Thyroid gland (tissue), 4 donors: ENCODE measurements around the gene RBCK1. TPM values are rescaled to one million over a fixed set of nuclear protein-coding genes. Genes with fewer than 3 reads are reported as not detected.

Experiments
- DNase-seq, 2 donors: peaks; one replicate each; pipeline ENCODE4 v3.0.0-alpha.2; 2019
- H3K27ac ChIP-seq, 3 donors: fragments of 200-600 bp; sonication (generic); 1 replicate in 2 of 3; 2 replicates in 1 of 3; pipeline ENCODE4 v1.5.1; 2016 to 2019; ENCODE audit warnings: mild to moderate bottlenecking in 1 of 3, moderate library complexity in 1 of 3
- H3K27me3 ChIP-seq: fragments of 200-600 bp; sonication (generic); one replicate; pipeline ENCODE4 v1.5.1; 2019
- H3K36me3 ChIP-seq, 2 donors: fragments of 200-600 bp; sonication (generic); one replicate each; pipeline ENCODE4 v1.5.1; 2016 to 2019
- H3K4me1 ChIP-seq, 2 donors: fragments of 200-600 bp; sonication (generic); one replicate each; pipeline ENCODE4 v1.5.1; 2017 to 2019
- H3K4me3 ChIP-seq, 3 donors: fragments of 200-600 bp; sonication (generic); replicated peaks in 1 of 3; 1 replicate in 2 of 3; 2 replicates in 1 of 3; pipeline ENCODE4 v1.5.1; 2016; ENCODE audit warnings: mild to moderate bottlenecking in 1 of 3
- H3K9me3 ChIP-seq: fragments of 200-600 bp; sonication (generic); one replicate; pipeline ENCODE4 v1.5.1; 2017
- CTCF ChIP-seq, 6 experiments: fragments of 200-600 bp in 3 of 6; fragments of 450-650 bp in 3 of 6; sonication (generic) in 3 of 6; IDR thresholded peaks; one replicate each; pipeline ENCODE4 v1.5.1; 2016 to 2019; ENCODE audit warnings: antibody characterized with exemption in 6 of 6, mild to moderate bottlenecking in 2 of 6, inconsistent platforms in 1 of 6, moderate library complexity in 1 of 6
- POLR2A ChIP-seq, 2 donors: fragments of 450-650 bp; IDR thresholded peaks; one replicate each; pipeline ENCODE4 v1.6.1; 2017; ENCODE audit warnings: antibody characterized with exemption in 2 of 2, mild to moderate bottlenecking in 2 of 2, moderate library complexity in 1 of 2
- WGBS, 2 donors: methylation state at CpG; one replicate each; pipeline ENCODE4 v1.1.5; 2017; 5-methylcytosine and 5-hydroxymethylcytosine counted together
- intact Hi-C: fragments of 100-400 bp; cut with DNase I; formaldehyde crosslinking; loops from one replicate; pipeline ENCODE4 v1.15.1; 2023
- total RNA-seq, 4 donors: library from RNA; depleted of rRNA; stranded (reverse); fragments of >200 nt; gene quantifications; one replicate each; pipeline ENCODE4 v1.2.3, GENCODE V29; 2016

RBCK1 gene
- total RNA-seq, 4 donors from 2014 or later = 49.2 to 90.2 (median 71.0) TPM

- H3K4me1 ChIP-seq = peaks cover 0 to 6% of the 10 kb centered on the region in 2 donors
- TF ChIP-seq CTCF (IDR thresholded peaks at IDR 0.05) (no peak), POLR2A (IDR thresholded peaks at IDR 0.05) (no peak)
- H3K27me3 ChIP-seq = no peaks in the 10 kb centered on the region
- H3K4me3 ChIP-seq = no peak overlapping the region
- WGBS, 2 donors = 89 to 95% methylated on average over 6 of the region's 6 CpGs
- intact Hi-C loops = loop anchor here (10.0 kb wide), 2 partner anchors 48 to 62 kb away; partner anchors contain the start of gene TBC1D20
- no peak overlapping the region for H3K27ac ChIP-seq
- no peak for DNase-seq
- no peaks in the 10 kb centered on the region for H3K36me3 ChIP-seq
- no peaks in the 10 kb centered on the region for H3K9me3 ChIP-seq
Observed at GRCh38 chr20:402898-403581, 5.1 kb upstream of the RBCK1 start.

- H3K4me1 ChIP-seq = peaks cover 0 to 6% of the 10 kb centered on the region in 2 donors
- no peak overlapping the region for H3K27ac ChIP-seq
- intact Hi-C loops = loop anchor here (10.0 kb wide), 2 partner anchors 49 to 61 kb away; partner anchors contain the start of gene TBC1D20
- TF ChIP-seq CTCF (IDR thresholded peaks at IDR 0.05) (no peak), POLR2A (IDR thresholded peaks at IDR 0.05) (no peak)
- no peak overlapping the region for H3K4me3 ChIP-seq
- H3K9me3 ChIP-seq = no peaks in the 10 kb centered on the region
- no peaks in the 10 kb centered on the region for H3K27me3 ChIP-seq
- WGBS, 2 donors = 95 to 98% methylated on average over 3 of the region's 3 CpGs
- no peak for DNase-seq
- no peaks in the 10 kb centered on the region for H3K36me3 ChIP-seq
Observed at GRCh38 chr20:403582-403957, 4.5 kb upstream of the RBCK1 start.

- no peak for DNase-seq
- H3K4me3 ChIP-seq = no peak overlapping the region
- no peak overlapping the region for H3K27ac ChIP-seq
- H3K27me3 ChIP-seq = no peaks in the 10 kb centered on the region
- no peaks in the 10 kb centered on the region for H3K9me3 ChIP-seq
- H3K36me3 ChIP-seq = no peaks in the 10 kb centered on the region
- intact Hi-C loops = loop anchor here (10.0 kb wide), 2 partner anchors 49 to 61 kb away; partner anchors contain the start of gene TBC1D20
- TF ChIP-seq POLR2A (IDR thresholded peaks at IDR 0.05) (no peak), CTCF (IDR thresholded peaks at IDR 0.05) (no peak)
- peaks cover 2 to 9% of the 10 kb centered on the region in 2 donors for H3K4me1 ChIP-seq
- WGBS, 2 donors = 94 to 98% methylated on average over 4 of the region's 4 CpGs
Observed at GRCh38 chr20:404088-404487, 4.0 kb upstream of the RBCK1 start.

GRCh38 chr20:406200-407132 lies 1.6 kb upstream of the RBCK1 start:
- Histone ChIP-seq H3K9me3 (no peaks in the 10 kb centered on the region), H3K4me1 (peaks cover 8 to 19% of the 10 kb centered on the region in 2 donors), H3K36me3 (no peaks in the 10 kb centered on the region), H3K27ac (no peak overlapping the region), H3K4me3 (no peak overlapping the region), H3K27me3 (no peaks in the 10 kb centered on the region)
- no peak for TF ChIP-seq POLR2A (IDR thresholded peaks at IDR 0.05)
- no peak for TF ChIP-seq CTCF (IDR thresholded peaks at IDR 0.05)
- no peak for DNase-seq
- intact Hi-C loops = loop anchor here (10.0 kb wide), 2 partner anchors 52 to 58 kb away; partner anchors contain the start of gene TBC1D20
- WGBS, 2 donors = 91 to 92% methylated on average over 9 of the region's 9 CpGs
